Stomach (tissue), 9 donors: ENCODE data around the gene CENATAC. TPM values are rescaled to one million over a fixed set of nuclear protein-coding genes. Genes with fewer than 3 reads are reported as not detected.

Experiments
- DNase-seq, 2 donors: peaks; one replicate each; pipeline versions ENCODE4 v3.0.0 to v3.0.0-alpha.2; 2013 to 2019
- H3K27ac ChIP-seq, 5 donors: fragments of 200-600 bp in 4 of 5; sonication (generic) in 4 of 5; one replicate each; pipeline ENCODE4 v1.5.1; 2013 to 2019; ENCODE audit warnings: mild to moderate bottlenecking in 1 of 5, moderate library complexity in 1 of 5
- H3K27me3 ChIP-seq, 3 donors: fragments of 200-600 bp; sonication (generic); one replicate each; pipeline ENCODE4 v1.5.1; 2017 to 2019; ENCODE audit warnings: mixed run types in 1 of 3
- H3K36me3 ChIP-seq, 4 donors: fragments of 200-600 bp; sonication (generic); 1 replicate in 3 of 4; 2 replicates in 1 of 4; pipeline ENCODE4 v1.5.1; 2016 to 2019
- H3K4me1 ChIP-seq, 4 donors: fragments of 200-600 bp; sonication (generic); one replicate each; pipeline ENCODE4 v1.5.1; 2016 to 2019
- H3K4me3 ChIP-seq, 4 donors: fragments of 200-600 bp; sonication (generic) in 3 of 4; one replicate each; pipeline ENCODE4 v1.5.1; 2016 to 2019; ENCODE audit warnings: mild to moderate bottlenecking in 1 of 4
- H3K9me3 ChIP-seq, 4 donors: fragments of 200-600 bp; sonication (generic); one replicate each; pipeline ENCODE4 v1.5.1; 2016 to 2019
- CTCF ChIP-seq, 7 experiments: fragments of 450-650 bp in 4 of 7; fragments of 200-600 bp in 3 of 7; sonication (generic) in 3 of 7; IDR thresholded peaks; one replicate each; pipeline ENCODE4 v1.5.1; 2016 to 2019; ENCODE audit warnings: antibody characterized with exemption in 7 of 7, control low read depth in 2 of 7, mild to moderate bottlenecking in 1 of 7
- EP300 ChIP-seq: sonication (generic); formaldehyde crosslinking; IDR thresholded peaks from one replicate; pipeline ENCODE4 v1.6.1; 2017; ENCODE audit warnings: antibody characterized with exemption
- POLR2A ChIP-seq, 4 donors: fragments of 450-650 bp; IDR thresholded peaks; one replicate each; pipeline ENCODE4 v1.6.1; 2016; ENCODE audit warnings: antibody characterized with exemption in 4 of 4, control low read depth in 2 of 4, mild to moderate bottlenecking in 1 of 4, moderate library complexity in 1 of 4
- POLR2AphosphoS5 ChIP-seq, 3 donors: sonication (generic); formaldehyde crosslinking; IDR thresholded peaks; one replicate each; pipeline ENCODE4 v1.6.1; 2016; ENCODE audit warnings: antibody characterized with exemption in 3 of 3
- WGBS, 5 donors: extraction: QIAGEN DNeasy Blood & Tissue Kit in 3 of 5; methylation state at CpG; one replicate each; pipeline versions ENCODE4 v1.1.5 to v1.1.7; 2013 to 2018; 5-methylcytosine and 5-hydroxymethylcytosine counted together
- intact Hi-C: fragments of 100-400 bp; cut with DNase I; formaldehyde crosslinking; loops from one replicate; pipeline ENCODE4 v1.15.1; 2023; ENCODE audit warnings: low total_unique reads
- polyA plus RNA-seq, 3 donors: library from polyadenylated mRNA; stranded (reverse); fragments of 200-250 nt; gene quantifications; one replicate each; pipeline ENCODE4 v1.2.3, GENCODE V29; 2013
- total RNA-seq, 5 donors: library from RNA; depleted of rRNA; stranded (reverse); fragments of >200 nt; gene quantifications; one replicate each; pipeline versions ENCODE4 v1.1.0 to v1.2.3, GENCODE V29; 2014 to 2016
- donor health status: healthy with polysubstance abuse.
- donor health status: Bipolar disorder and iron deficiency.
- donor health status: healthy.

The CENATAC gene
- total and polyA plus RNA-seq, 8 donors: 17.8 to 310 (median 50.0) TPM

- H3K27ac ChIP-seq: no peak overlapping the region
- H3K9me3 ChIP-seq: no peaks in the 10 kb centered on the region
- H3K36me3 ChIP-seq: peaks cover 87 to 99% (median 99%) of the 10 kb centered on the region in 4 donors
- DNase-seq: no peak
- H3K4me1 ChIP-seq: peaks cover 0 to 2% (median under 1%) of the 10 kb centered on the region in 4 donors
- 86 to 98% (median 95%) methylated on average over 2 to 7 of the region's 7 CpGs for WGBS, 5 donors
- no peak for TF ChIP-seq CTCF (IDR thresholded peaks at IDR 0.05)
- TF ChIP-seq POLR2A (IDR thresholded peaks at IDR 0.05): no peak
- no peak for TF ChIP-seq EP300
- no peak for TF ChIP-seq POLR2AphosphoS5 (IDR thresholded peaks at IDR 0.05)
- no peaks in the 10 kb centered on the region for H3K27me3 ChIP-seq
- intact Hi-C loops: no loop called here
- H3K4me3 ChIP-seq: no peak overlapping the region
Observed at GRCh38 chr11:119049081-119049480, 51.1 kb downstream of the CENATAC start.

GRCh38 chr11:119051440-119052162, 53.7 kb downstream of the CENATAC start:
- no peak overlapping the region for H3K27ac ChIP-seq
- intact Hi-C loops: no loop called here
- no peaks in the 10 kb centered on the region for H3K27me3 ChIP-seq
- H3K9me3 ChIP-seq: no peaks in the 10 kb centered on the region
- H3K4me3 ChIP-seq: no peak overlapping the region
- H3K4me1 ChIP-seq: peaks cover 13 to 27% (median 23%) of the 10 kb centered on the region in 4 donors
- WGBS, 5 donors: 76 to 86% (median 83%) methylated on average over 17 of the region's 17 CpGs
- H3K36me3 ChIP-seq: peaks cover 79 to 90% (median 88%) of the 10 kb centered on the region in 4 donors
- TF ChIP-seq POLR2AphosphoS5 (IDR thresholded peaks at IDR 0.05) (no peak), EP300 (no peak), POLR2A (IDR thresholded peaks at IDR 0.05) (no peak), CTCF (IDR thresholded peaks at IDR 0.05) (no peak)
- DNase-seq: no peak

- no peak for DNase-seq
- H3K27ac ChIP-seq: no peak overlapping the region
- H3K4me3 ChIP-seq: no peak overlapping the region
- no peaks in the 10 kb centered on the region for H3K9me3 ChIP-seq
- peaks cover 13 to 28% (median 23%) of the 10 kb centered on the region in 4 donors for H3K4me1 ChIP-seq
- WGBS, 5 donors: 91 to 95% (median 92%) methylated on average over 18 to 23 of the region's 23 CpGs
- intact Hi-C loops: no loop called here
- no peaks in the 10 kb centered on the region for H3K27me3 ChIP-seq
- H3K36me3 ChIP-seq: peaks cover 72 to 83% (median 81%) of the 10 kb centered on the region in 4 donors
- TF ChIP-seq POLR2A (IDR thresholded peaks at IDR 0.05) (no peak), POLR2AphosphoS5 (IDR thresholded peaks at IDR 0.05) (no peak), CTCF (IDR thresholded peaks at IDR 0.05) (no peak), EP300 (no peak)
Observed at GRCh38 chr11:119052163-119052814, 54.4 kb downstream of the CENATAC start.

- Histone ChIP-seq H3K27me3 (no peaks in the 10 kb centered on the region), H3K27ac (no peak overlapping the region), H3K4me3 (no peak overlapping the region), H3K4me1 (peaks cover 20 to 39% (median 32%) of the 10 kb centered on the region in 4 donors), H3K36me3 (peaks cover 51 to 62% (median 59%) of the 10 kb centered on the region in 4 donors), H3K9me3 (no peaks in the 10 kb centered on the region)
- TF ChIP-seq EP300: no peak
- no peak for TF ChIP-seq POLR2A (IDR thresholded peaks at IDR 0.05)
- TF ChIP-seq CTCF (IDR thresholded peaks at IDR 0.05): no peak
- TF ChIP-seq POLR2AphosphoS5 (IDR thresholded peaks at IDR 0.05): no peak
- no peak for DNase-seq
- intact Hi-C loops: no loop called here
- WGBS, 5 donors: 88 to 97% (median 95%) methylated on average over 3 to 10 of the region's 10 CpGs
Observed at GRCh38 chr11:119054418-119054817, 56.5 kb downstream of the CENATAC start.
